Uterus (tissue), 4 donors: ENCODE data around the gene SLC25A34. TPM values are rescaled to one million over a fixed set of nuclear protein-coding genes. Genes with fewer than 3 reads are reported as not detected.

Source experiments
- DNase-seq, 2 donors: peaks; one replicate each; pipeline ENCODE4 v3.0.0-alpha.2; 2019 to 2020
- H3K27ac ChIP-seq, 2 donors: fragments of 200-600 bp; sonication (generic); 1 replicate in 1 of 2; 2 replicates in 1 of 2; pipeline ENCODE4 v1.5.1; 2016 to 2018
- H3K27me3 ChIP-seq, 2 donors: fragments of 200-600 bp; sonication (generic); one replicate each; pipeline ENCODE4 v1.5.1; 2018 to 2019; ENCODE audit warnings: control low read depth in 1 of 2
- H3K36me3 ChIP-seq, 2 donors: fragments of 200-600 bp; sonication (generic); one replicate each; pipeline ENCODE4 v1.5.1; 2019; ENCODE audit warnings: control low read depth in 1 of 2
- H3K4me1 ChIP-seq, 2 donors: fragments of 200-600 bp; sonication (generic); one replicate each; pipeline ENCODE4 v1.5.1; 2018 to 2019; ENCODE audit warnings: control low read depth in 1 of 2
- H3K4me3 ChIP-seq, 2 donors: fragments of 200-600 bp; sonication (generic); 1 replicate in 1 of 2; 2 replicates in 1 of 2; pipeline ENCODE4 v1.5.1; 2018 to 2019; ENCODE audit warnings: mild to moderate bottlenecking in 1 of 2
- H3K9me3 ChIP-seq, 2 donors: fragments of 200-600 bp; sonication (generic); one replicate each; pipeline ENCODE4 v1.5.1; 2019; ENCODE audit warnings: control low read depth in 1 of 2
- CTCF ChIP-seq, 4 experiments: fragments of 200-600 bp in 2 of 4; fragments of 450-650 bp in 2 of 4; sonication (generic) in 2 of 4; IDR thresholded peaks; one replicate each; pipeline ENCODE4 v1.5.1; 2016 to 2019; ENCODE audit warnings: antibody characterized with exemption in 4 of 4, mild to moderate bottlenecking in 2 of 4, moderate library complexity in 1 of 4
- POLR2A ChIP-seq, 2 donors: fragments of 450-650 bp; IDR thresholded peaks; one replicate each; pipeline ENCODE4 v1.6.1; 2016; ENCODE audit warnings: antibody characterized with exemption in 2 of 2, mild to moderate bottlenecking in 1 of 2, moderate library complexity in 1 of 2
- intact Hi-C: fragments of 100-400 bp; cut with DNase I; formaldehyde crosslinking; loops from one replicate; pipeline ENCODE4 v1.15.1; 2023; ENCODE audit warnings: low total_unique reads
- total RNA-seq, 4 donors: library from RNA; depleted of rRNA in 3 of 4; stranded (reverse); fragments of >200 nt in 3 of 4; gene quantifications; one replicate each; pipeline versions ENCODE4 v1.1.0 to v1.2.4, GENCODE V29; 2014 to 2023
- donor health status: DM: yes; HTN: yes; CAD: no.

Gene SLC25A34
- total RNA-seq, 4 donors from 2014 or later = 0.29 to 2.1 (median 1.6) TPM; not detected in 1

- Histone ChIP-seq H3K27me3 (no peaks in the 10 kb centered on the region), H3K4me1 (no peaks in the 10 kb centered on the region), H3K36me3 (no peaks in the 10 kb centered on the region), H3K27ac (no peak overlapping the region), H3K9me3 (no peaks in the 10 kb centered on the region), H3K4me3 (no peak overlapping the region)
- intact Hi-C loops = no loop called here
- DNase-seq = no peak
- no peak for TF ChIP-seq CTCF (IDR thresholded peaks at IDR 0.05)
- TF ChIP-seq POLR2A (IDR thresholded peaks at IDR 0.05) = no peak
These were observed 7.0 kb upstream of the SLC25A34 start for GRCh38 chr1:15728937-15729657.

GRCh38 chr1:15730423-15730822, 5.6 kb upstream of the SLC25A34 start:
- TF ChIP-seq POLR2A (IDR thresholded peaks at IDR 0.05) = no peak
- TF ChIP-seq CTCF (IDR thresholded peaks at IDR 0.05) = no peak
- Histone ChIP-seq H3K9me3 (no peaks in the 10 kb centered on the region), H3K4me1 (no peaks in the 10 kb centered on the region), H3K36me3 (no peaks in the 10 kb centered on the region), H3K27ac (no peak overlapping the region), H3K4me3 (no peak overlapping the region), H3K27me3 (no peaks in the 10 kb centered on the region)
- DNase-seq = no peak
- intact Hi-C loops = no loop called here

DNA sequence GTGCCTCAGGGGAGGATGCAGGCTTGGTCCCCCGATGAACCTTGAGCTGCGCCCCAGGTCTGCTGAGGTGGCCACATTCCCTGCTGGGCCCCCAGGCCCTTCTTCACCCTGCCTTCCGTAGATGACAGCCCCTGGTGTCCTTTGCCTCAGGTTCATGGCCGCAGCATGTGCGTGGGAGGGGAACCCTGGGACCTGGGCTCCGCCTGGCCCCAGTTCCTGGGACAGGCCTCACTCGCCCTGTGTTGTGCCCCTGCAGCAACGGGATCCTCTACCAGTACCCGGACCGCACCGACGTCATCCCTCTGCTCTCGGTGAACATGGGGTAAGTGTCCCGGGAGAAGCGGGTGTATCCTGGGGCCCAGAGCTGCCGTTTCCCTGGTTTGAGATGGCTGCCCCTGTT, 5.1 kb upstream of the SLC25A34 start:
- no peaks in the 10 kb centered on the region for H3K27me3 ChIP-seq
- H3K4me3 ChIP-seq = no peak overlapping the region
- H3K36me3 ChIP-seq = no peaks in the 10 kb centered on the region
- H3K4me1 ChIP-seq = no peaks in the 10 kb centered on the region
- TF ChIP-seq POLR2A (IDR thresholded peaks at IDR 0.05) = no peak
- no peak for TF ChIP-seq CTCF (IDR thresholded peaks at IDR 0.05)
- intact Hi-C loops = no loop called here
- H3K9me3 ChIP-seq = no peaks in the 10 kb centered on the region
- DNase-seq = no peak
- H3K27ac ChIP-seq = no peak overlapping the region

DNA sequence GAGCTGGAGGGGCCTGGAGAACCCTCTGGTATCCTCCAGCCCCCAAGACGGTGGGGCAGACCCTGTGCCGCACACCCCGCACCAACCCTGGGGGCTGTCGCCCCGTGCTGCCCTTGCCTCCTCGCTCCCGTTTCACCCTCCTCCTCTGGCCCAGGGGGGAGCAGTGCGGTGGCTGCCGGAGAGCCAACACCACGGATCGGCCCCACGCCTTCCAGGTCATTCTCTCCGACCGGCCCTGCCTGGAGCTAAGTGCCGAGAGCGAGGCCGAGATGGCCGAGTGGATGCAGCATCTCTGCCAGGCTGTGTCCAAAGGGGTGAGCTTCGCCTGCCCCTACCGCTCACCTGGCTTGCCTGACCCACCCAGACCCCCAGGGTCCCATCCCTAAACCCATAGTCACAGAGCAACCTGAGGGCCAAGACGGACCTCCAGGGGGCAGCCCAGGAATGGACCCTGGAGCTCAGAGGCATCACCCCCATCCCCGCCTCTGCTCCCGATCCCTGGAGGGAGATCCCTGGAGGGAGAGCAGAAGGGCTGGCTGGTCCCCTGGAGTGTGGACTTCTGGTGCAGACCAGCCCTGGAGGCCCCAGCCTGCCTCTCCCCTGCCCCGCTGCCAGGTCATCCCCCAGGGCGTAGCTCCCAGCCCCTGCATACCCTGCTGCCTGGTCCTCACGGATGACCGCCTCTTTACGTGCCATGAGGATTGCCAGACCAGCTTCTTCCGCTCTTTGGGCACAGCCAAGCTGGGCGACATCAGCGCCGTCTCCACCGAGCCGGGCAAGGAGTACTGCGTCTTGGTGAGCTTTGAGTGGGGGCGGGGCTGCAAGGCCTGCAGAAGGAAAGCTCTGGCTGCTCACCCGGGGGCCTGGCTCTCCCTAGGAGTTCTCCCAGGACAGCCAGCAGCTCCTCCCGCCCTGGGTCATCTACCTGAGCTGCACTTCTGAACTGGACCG, 4.0 kb upstream of the SLC25A34 start:
- Histone ChIP-seq H3K27ac (no peak overlapping the region), H3K27me3 (no peaks in the 10 kb centered on the region), H3K9me3 (no peaks in the 10 kb centered on the region), H3K4me3 (no peak overlapping the region), H3K36me3 (no peaks in the 10 kb centered on the region), H3K4me1 (no peaks in the 10 kb centered on the region)
- TF ChIP-seq CTCF (IDR thresholded peaks at IDR 0.05) = no peak
- no peak for TF ChIP-seq POLR2A (IDR thresholded peaks at IDR 0.05)
- no peak for DNase-seq
- intact Hi-C loops = no loop called here

DNA sequence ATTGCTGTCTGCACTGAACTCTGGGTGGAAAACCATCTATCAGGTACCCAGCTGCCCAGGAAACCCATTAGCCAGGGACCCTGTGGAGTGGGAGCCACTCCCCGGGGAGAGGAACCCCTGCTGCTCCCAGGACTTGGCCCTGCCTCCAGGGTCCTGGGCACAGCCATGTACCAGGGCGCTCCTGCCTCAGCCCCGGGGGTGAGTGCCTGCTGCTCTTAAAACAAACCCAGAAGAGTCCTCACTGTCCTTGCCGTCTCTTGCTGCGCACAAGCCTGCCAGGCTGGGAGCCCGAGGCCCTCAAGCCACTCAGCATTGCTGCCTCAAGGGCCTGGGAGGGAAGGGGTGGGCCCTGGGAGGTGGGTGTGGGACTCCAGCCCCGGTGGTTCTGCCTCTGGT, 3.4 kb upstream of the SLC25A34 start:
- Histone ChIP-seq H3K27me3 (no peaks in the 10 kb centered on the region), H3K4me1 (no peaks in the 10 kb centered on the region), H3K4me3 (no peak overlapping the region), H3K36me3 (no peaks in the 10 kb centered on the region), H3K9me3 (no peaks in the 10 kb centered on the region), H3K27ac (no peak overlapping the region)
- TF ChIP-seq POLR2A (IDR thresholded peaks at IDR 0.05) (no peak), CTCF (IDR thresholded peaks at IDR 0.05) (no peak)
- intact Hi-C loops = no loop called here
- no peak for DNase-seq
